ENCODE measurements around the gene NUAK2. TPM values are rescaled to one million over a fixed set of nuclear protein-coding genes. Genes with fewer than 3 reads are reported as not detected.
A peak's percentile ranks its signal among the peaks of the same experiment; 100 is the strongest.

The NUAK2 gene
- total RNA-seq, 2 experiments from 2014 or later = 5.3 to 9.1 TPM

- H3K36me3 ChIP-seq (ENCODE audit: insufficient read depth, low read length) = no peaks in the 10 kb centered on the region
- H3K27ac ChIP-seq (ENCODE audit: low read depth, low read length, poor library complexity, severe bottlenecking) = no peak overlapping the region
- peaks cover 4% of the 10 kb centered on the region; the same call in 1 of the 2 replicates for H4K20me1 ChIP-seq (ENCODE audit: insufficient read depth, low read length)
- no peak overlapping the region for H3K4me3 ChIP-seq (ENCODE audit: low read depth, low read length, poor library complexity, severe bottlenecking)
- no TSS peak for BruUV-seq (replicated peaks)
- POLR2A ChIA-PET = interaction anchor here (1.1 to 15.8 kb wide), 2 partner anchors 23 to 32 kb away, joined by 3 to 162 read pairs; no protein-coding TSS in a partner anchor
- no peaks in the 10 kb centered on the region for H3K9me3 ChIP-seq (ENCODE audit: low read length)
- H3K4me2 ChIP-seq (ENCODE audit: low read length) = peak overlapping the region; percentile 94
- intact Hi-C loops (cut with micrococcal nuclease; ENCODE audit: unreplicated experiment) = loop anchor here (10.0 kb wide), 2 partner anchors 803 to 1993 kb away; partner anchors contain the start of gene MDM4
- peaks cover 89% of the 10 kb centered on the region for H3K4me1 ChIP-seq (ENCODE audit: insufficient read depth, low read length, poor library complexity, severe bottlenecking)
- no peak overlapping the region for H2AFZ ChIP-seq (ENCODE audit: low read length)
- TF ChIP-seq EZH2phosphoT487 (IDR thresholded peaks at IDR 0.05; ENCODE audit: borderline replicate concordance, low read depth, low read length) (no peak), CTCF (conservative IDR thresholded peaks at IDR 0.05; ENCODE audit: low read length) (0 out of 2 replicates have a peak, but pooled peaks have one; percentile 14)
- peaks cover 62% of the 10 kb centered on the region; the same call in 1 of the 2 replicates for H3K79me2 ChIP-seq (ENCODE audit: insufficient read depth, low read depth, low read length)
- H3K9me2 ChIP-seq (ENCODE audit: insufficient read depth, low read length) = no peaks in the 10 kb centered on the region
- no peak for DNase-seq (ENCODE audit: low spot score)
- CTCF ChIA-PET (ENCODE audit: unreplicated experiment) = interaction anchor here (0.6 to 1.2 kb wide), 3 partner anchors 16 to 693 kb away, joined by 3 read pairs; no protein-coding TSS in a partner anchor
Observed at GRCh38 chr1:205317311-205317917, 4.1 kb downstream of the NUAK2 start.

GRCh38 chr1:205316161-205316566 is 5.4 kb downstream of the NUAK2 start:
- no peak overlapping the region for H2AFZ ChIP-seq (ENCODE audit: low read length)
- POLR2A ChIA-PET = interaction anchor here (15.8 kb wide), 1 partner anchor 31 kb away, joined by 162 read pairs; no protein-coding TSS in a partner anchor
- no peak overlapping the region for H3K4me3 ChIP-seq (ENCODE audit: low read depth, low read length, poor library complexity, severe bottlenecking)
- TF ChIP-seq CTCF (conservative IDR thresholded peaks at IDR 0.05; ENCODE audit: low read length) (no peak), EZH2phosphoT487 (IDR thresholded peaks at IDR 0.05; ENCODE audit: borderline replicate concordance, low read depth, low read length) (no peak)
- no TSS peak for BruUV-seq (replicated peaks)
- DNase-seq (ENCODE audit: low spot score) = no peak
- intact Hi-C loops (cut with micrococcal nuclease; ENCODE audit: unreplicated experiment) = loop anchor here (10.0 kb wide), 2 partner anchors 801 to 1991 kb away; partner anchors contain the start of gene MDM4
- no peaks in the 10 kb centered on the region for H3K9me2 ChIP-seq (ENCODE audit: insufficient read depth, low read length)
- peaks cover 4% of the 10 kb centered on the region; the same call in 1 of the 2 replicates for H4K20me1 ChIP-seq (ENCODE audit: insufficient read depth, low read length)
- peak overlapping the region; percentile 94 for H3K4me2 ChIP-seq (ENCODE audit: low read length)
- peaks cover 9% of the 10 kb centered on the region for H3K36me3 ChIP-seq (ENCODE audit: insufficient read depth, low read length)
- peaks cover 68% of the 10 kb centered on the region; the same call in 1 of the 2 replicates for H3K79me2 ChIP-seq (ENCODE audit: insufficient read depth, low read depth, low read length)
- H3K4me1 ChIP-seq (ENCODE audit: insufficient read depth, low read length, poor library complexity, severe bottlenecking) = peaks cover 96% of the 10 kb centered on the region
- no peaks in the 10 kb centered on the region for H3K9me3 ChIP-seq (ENCODE audit: low read length)
- peak overlapping the region; percentile 66 for H3K27ac ChIP-seq (ENCODE audit: low read depth, low read length, poor library complexity, severe bottlenecking)
- CTCF ChIA-PET (ENCODE audit: unreplicated experiment) = interaction anchor here (2.5 kb wide), 1 partner anchor 42 kb away, joined by 10 read pairs; no protein-coding TSS in a partner anchor

Measured in OCI-LY7 (cell line).